ENCODE results near the gene WWC2.
"Not testable (repeated sequence)": the region's sequence is repeated elsewhere in the genome, so short reads cannot be mapped to it uniquely, and the experiment has no call there.

The WWC2 gene

DNA sequence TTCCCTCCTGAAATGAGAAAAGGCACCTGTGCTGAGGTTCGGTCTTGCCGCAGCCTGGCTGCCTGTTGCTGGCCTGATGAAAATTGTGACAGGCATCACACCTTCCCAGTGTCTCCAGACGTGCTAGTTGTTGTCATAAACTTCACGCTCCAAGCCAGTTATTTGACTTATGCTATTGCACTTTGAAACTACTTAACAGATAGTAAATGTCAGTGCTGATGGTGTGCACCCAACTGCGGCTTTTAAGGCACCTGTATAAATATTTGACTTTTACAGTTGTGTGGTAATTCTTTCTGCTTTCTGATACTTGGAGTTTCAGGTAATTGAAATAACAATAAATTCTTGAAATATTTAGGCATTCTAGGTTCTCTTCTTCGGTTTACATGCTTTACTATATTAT, 1.8 kb downstream of the WWC2 start:
- no peak for DNase-seq (ENCODE audit: low read depth)

DNA sequence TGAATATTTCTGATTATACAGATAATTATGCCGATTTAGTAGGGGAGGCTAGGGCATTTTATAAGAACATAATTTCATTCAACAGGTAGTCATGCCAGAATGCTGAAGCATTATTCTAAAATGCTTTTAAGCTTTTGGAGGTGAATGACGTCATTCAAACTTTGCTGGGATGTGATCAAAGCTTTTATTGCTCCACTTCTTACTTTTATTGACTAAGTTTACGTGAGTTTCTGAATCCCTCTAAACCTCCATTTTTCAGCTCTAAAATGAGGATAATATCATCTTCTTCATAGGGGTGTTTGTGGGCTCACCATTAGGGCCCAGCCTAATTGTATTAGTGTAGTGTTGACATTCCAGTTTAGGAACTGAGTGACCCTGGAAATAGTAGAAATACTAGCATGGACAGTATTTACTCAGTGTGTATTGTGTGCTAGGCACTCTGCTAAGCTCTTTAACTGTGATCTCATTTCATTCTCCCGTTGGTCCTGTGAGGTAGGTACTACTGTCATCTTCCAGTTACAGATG, 3.0 kb downstream of the WWC2 start:
- DNase-seq (ENCODE audit: low read depth) = no peak

DNA sequence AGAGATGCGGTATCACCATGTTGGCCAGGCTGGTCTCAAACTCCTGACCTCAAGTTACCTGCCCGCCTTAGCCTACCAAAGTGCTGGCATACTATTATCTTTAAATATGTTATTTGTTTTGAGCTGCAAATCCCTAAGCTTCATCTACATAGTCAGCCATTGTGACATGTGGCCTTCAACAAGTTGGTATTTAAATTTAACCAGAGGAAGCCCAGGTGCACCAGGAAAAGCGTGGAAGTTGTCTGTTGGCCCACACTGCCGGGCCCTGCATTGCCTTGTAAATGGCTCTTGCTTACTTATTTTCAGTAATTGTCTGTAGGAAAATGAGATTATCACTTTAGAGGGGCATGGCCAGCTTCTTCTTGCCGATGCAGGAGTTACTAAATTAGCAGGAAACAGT, 6.0 kb downstream of the WWC2 start:
- DNase-seq (ENCODE audit: low read depth) = no peak

DNA sequence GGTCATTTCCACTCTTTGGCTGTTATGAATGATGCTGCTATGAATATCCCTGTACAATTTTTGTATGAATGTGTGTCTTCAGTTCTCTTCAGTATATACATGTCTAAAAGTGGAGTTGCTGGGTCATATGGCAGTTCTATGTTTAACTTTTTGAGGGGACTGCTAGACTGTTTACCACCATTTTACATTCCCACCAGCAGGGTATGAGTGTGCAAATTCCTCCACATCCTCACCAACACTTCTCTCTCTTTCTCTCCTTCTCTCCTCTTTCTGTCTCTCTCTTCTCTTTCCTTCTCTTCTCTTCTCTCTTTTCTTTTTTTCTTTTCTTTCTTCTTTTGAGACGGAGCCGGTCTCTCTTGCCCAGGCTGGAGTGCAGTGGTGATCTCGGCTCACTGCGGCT, 7.8 kb downstream of the WWC2 start:
- no peak for DNase-seq (ENCODE audit: low read depth)

DNA sequence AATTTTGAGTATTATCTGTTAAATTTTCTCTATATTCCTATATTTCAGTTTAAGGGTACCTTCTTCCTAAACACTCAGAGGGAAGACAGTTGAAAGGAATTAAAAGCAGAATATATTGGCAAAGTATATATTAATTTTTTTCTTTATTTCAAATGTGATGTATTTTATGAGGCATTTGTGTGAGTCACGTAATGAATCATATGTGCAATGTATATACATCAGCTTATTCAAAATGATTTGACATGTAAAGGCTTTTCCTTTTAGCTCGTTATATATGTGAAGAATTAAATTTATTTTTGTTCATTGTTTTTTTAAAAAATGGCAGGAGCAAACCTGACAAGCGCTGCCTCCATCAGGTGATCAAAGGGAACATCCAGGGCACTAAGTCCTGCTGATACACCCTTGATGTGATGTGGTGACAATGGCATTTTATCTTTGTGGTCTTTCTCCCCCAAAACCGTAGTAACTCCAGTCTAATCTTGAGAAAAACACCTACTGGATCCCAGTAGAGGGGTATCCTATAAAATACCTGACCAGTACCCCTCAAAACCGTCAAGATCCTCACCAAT, 8.9 kb downstream of the WWC2 start:
- no peak for DNase-seq (ENCODE audit: low read depth)

DNA sequence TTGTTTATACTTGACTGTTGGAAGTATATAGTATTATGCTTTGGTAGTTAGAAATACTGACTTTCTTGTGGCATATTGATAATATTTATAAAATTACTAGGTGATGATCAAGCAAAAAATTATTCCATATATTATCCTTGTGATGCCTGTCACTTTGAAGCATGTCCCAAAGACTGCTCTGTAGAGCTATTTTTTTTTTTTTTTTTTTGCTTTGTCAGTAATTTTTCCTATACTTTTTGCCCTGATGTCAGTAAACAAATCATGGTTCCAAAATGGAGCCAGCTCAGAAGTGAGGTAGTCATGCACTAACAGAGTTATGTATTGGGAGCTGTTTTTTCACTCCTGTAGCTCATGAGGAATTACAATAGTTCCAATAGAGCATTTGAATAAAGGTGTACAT, 11.2 kb downstream of the WWC2 start:
- no peak for DNase-seq (ENCODE audit: low read depth)

DNA sequence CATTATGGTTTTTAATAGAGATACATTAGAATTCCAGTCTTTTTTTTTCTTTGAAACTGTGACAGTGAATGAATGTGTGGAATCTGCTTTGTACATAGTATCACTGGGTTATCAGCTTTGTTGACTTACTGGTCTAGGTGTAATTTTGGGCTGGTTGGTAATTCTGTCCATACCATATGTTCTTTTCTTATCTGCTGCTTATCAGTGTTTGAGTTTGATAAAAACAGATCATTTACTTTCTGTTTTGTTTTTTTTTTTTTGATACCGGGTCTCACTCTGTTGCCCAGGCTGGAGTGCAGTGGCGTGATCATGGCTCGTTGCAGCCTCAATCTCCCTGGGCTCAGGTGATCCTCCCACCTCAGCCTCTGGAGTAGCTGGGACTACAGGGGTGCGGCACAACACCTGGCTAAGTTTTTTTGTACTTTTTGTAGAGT, 12.4 kb downstream of the WWC2 start:
- DNase-seq (ENCODE audit: low read depth) = no peak

DNA sequence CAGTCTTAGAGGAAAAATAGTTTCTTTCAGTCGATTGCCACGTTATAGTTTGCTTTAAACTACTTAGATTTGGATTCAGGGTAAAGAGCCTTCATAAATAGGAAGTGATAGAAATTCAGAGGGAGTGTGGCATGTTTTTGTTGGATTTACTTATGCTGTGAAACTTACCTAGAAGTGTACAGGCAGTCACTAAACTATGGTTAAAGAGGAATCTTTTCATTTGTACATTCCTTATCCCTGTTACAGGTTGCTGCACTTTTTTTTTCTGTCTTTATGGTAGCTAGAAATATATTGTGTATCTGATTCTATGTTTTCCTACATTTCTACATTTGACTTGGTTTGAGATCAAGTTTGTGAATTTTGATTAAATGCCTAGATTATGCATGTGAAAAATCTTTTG, 19.1 kb downstream of the WWC2 start:
- no peak for DNase-seq (ENCODE audit: low read depth)

DNA sequence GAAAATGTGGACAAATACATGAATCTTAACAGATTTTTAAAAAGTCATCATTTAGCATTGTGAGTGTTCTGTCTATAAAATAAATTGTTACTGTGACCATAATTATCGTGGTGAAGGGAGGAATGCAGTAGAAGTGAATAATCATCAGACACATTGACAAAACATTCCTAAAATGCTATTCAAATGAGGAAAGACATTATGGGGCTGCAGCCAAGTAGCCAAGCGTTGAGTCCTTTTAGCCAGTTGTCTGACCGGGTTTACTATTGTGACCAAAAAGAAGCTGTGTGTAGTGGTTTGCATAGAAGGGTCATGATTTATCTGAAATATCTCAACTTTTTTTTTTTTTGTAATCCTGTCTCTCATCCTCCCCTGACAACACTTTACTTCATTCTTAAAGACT, 19.5 kb downstream of the WWC2 start:
- no peak for DNase-seq (ENCODE audit: low read depth)

DNA sequence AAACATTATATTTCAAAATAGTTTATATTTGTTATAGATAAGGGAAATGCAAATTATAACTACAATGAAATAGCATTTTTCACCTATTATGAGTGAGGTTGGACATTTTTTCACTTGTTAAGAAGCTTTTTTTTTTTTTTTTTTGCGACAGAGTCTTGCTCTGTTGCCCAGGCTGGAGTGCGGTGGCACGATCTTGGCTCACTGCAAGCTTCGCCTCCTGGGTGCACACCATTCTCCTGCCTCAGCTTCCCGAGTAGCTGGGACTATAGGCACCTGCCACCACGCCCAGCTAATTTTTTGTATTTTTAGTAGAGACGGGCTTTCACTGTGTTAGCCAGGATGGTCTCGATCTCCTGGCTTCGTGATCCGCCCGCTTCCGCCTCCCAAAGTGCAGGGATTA, 22.6 kb downstream of the WWC2 start:
- not testable (repeated sequence) for DNase-seq (ENCODE audit: low read depth)

DNA sequence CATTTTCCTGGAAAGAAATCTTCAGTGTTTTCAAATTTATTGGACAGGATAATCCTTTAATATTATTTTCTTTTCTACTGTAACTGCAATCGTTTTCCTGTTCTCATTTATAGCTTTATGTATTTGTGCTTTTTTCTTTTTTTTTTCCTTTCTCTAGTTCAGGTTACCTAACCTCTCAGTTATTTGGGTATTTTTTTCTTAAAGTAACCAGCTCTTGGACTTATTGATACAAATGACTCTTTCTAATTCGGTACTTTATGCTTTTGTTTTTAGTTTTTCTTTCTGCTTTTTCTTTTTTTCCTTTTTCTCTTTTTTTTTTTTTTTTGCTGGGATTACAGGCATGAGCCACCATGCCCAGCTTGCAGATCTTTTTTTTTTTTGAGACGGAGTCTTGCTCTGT, 25.2 kb downstream of the WWC2 start:
- DNase-seq (ENCODE audit: low read depth) = no peak

DNA sequence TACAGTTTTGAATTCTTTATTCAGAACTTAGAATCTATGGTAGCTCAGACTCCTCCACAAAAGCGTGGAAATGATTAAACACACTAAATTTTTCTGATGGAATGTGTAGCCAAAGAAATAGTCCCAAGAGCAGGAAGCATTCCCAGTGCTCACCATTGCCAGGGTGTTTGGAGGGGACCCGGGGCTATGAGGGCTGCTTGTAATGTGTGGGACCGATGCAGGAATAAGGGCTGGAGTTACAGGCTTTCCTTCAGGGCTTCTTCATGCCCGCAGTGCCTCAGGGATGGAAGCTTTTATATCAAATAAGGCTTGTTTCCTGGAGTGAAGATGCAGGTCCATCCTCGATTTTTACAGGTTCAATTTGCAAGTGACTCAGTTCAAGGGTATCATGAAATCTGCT, 25.8 kb downstream of the WWC2 start:
- DNase-seq (ENCODE audit: low read depth) = no peak

DNA sequence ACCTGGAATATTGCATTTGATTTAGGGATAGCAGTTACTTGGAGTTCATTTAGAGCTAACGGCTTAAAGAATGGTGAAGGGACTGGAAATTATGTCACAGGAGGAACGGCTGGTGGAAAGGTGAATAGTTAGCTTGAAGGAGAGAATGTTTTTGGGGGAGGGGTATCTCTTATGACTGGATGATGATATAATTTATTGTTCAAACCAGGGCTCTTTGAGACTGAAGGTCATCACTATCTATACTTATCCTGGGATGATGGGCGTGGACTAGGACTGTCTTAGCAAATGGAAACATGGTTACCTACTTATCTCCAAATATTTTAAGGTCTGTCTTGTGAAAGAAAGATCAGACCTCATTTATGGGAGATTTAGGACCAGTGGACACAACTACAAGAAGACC, 30.1 kb downstream of the WWC2 start:
- no peak for DNase-seq (ENCODE audit: low read depth)

DNA sequence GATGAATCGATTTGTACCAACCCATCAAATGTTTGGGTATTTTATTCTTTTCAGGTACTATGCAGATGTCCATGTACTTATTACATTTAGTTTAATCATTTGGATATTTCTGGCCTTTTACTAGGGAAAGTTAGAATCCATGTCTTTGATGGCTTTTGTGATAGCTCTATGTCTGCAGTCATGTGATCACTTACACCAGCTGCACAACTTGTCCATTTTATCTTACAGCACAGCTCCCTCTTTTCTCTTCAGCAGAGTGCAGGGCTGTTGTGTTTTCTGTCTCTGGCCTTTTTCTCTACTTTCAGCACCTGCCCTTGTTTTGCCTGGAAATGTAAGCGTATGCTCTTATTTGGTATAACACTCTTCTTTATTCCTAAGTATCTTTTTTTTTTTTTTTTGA, 30.6 kb downstream of the WWC2 start:
- no peak for DNase-seq (ENCODE audit: low read depth)

DNA sequence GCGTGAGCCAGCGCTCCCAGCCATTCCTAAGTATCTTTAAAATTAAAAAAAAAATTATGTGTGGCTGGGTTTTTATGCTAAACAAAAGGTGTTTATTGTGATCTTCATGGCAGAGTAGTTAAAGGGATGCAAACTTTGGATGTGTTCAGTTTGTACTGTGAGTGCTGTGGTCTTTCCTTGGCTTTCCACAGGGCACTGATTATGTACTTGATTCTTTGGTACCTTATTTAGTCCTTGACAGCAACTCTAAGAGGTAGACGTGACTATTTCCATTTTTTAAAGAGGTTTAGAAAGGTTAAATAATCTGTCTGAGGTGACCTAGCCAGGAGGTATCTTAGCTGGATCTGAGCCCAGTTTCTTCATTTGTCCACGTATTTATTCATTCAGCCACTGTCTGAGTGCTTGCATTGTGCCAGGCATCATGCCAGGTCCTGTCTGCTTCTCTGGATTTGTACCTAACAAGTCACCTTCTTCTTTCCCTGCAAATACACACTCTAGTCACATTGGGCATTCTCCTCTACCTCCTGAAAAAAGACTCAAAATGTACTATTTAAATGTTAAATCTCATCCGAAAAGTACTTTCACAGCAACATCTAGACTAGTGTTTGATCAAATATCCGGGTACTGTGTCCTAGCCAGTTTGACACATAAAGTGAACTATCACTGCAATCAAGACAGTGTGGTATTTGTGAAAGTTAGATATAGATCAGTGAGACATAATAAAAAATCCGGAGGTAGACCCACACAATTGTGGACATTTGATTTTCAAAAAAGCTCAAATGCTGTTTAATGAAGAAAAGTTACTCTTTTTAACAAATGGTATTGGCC, 31.5 kb downstream of the WWC2 start:
- no peak for DNase-seq (ENCODE audit: low read depth)

DNA sequence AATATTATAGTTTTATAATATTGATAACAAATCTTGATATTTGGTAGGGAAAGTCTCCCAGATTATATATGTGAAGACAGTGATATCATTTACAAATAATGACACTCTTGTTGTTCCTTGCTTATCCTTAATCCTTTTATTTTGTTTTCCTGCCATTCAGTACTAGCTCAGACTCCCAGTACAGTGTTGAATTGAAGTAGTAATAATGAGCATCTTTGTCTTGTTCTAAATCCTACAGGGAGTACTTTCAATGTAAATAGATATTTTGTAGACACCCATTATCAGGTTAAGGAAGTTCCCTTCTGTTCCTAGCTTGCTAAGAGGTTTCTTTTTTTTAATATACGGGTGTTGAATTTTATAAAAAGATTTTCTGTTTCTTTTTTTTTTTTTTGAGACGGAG, 33.0 kb downstream of the WWC2 start:
- DNase-seq (ENCODE audit: low read depth) = no peak

DNA sequence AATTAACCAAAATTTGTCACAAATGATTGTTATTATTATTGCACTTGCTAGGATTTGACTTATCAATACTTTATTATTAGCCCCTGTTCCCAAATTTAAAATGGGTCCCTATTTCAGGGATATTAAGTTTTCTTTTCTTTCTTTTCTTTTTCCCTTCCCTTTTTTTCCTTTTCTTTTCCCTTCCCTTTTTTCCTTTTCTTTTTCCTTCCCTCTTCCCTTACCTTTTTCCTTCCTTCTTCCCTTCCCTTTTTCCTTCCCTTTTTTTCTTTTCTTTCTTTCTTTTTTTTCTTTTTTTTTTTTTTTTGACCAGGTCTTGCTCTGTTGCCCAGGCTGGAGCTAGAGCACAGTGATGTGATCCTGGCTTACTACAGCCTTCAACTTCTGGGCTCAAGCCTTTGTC, 33.8 kb downstream of the WWC2 start:
- DNase-seq (ENCODE audit: low read depth) = no peak

DNA sequence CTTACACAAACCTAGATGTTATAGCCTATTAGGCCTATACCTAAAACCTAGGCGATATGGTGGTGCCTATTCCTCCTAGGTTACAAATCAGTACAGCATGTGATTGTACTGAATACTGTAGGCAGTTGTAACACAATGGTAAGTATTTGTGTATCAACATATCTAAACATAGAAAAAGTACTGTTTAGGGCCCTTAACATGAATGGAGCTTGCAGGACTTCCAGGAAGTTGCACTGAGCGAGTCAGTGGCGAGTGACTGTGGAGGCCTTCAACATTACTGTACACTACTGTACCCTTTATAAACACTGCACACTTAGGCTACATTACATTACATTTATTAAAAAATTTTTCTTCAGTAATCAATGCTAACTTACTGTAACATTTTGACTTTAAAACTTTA, 37.8 kb downstream of the WWC2 start:
- DNase-seq (ENCODE audit: low read depth) = no peak

DNA sequence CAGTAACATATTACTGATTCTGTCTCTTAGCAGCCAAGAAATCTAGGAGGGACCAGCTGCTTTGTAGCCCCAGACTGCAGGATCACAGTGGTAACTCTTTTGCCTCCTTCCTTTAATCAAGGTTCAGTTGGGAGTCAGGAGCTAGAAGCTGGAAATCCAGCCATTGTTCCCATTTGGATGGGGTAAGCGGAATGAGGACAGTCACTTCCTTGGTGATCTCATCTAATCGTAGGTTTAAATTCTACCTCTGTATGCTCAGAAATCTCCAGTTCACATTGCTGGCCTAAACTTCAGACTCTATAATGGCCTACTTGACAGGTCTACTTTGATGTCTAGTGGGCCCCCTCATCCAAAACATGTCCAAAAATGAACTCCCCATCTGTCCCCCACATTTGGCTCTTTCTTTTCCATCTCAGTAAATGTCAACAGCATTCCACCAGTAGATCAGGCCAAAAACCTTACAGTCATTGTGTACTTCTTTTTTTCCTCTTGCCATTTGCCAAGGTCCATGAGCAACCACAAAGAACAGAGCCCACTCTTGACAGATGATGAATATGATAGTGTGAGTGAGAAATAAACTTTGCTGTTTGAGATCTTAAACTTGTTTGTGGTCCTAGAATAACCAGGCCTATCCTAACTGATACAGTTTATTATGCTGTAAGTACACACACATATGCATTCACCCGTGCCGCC, 40.1 kb downstream of the WWC2 start:
- no peak for DNase-seq (ENCODE audit: low read depth)

DNA sequence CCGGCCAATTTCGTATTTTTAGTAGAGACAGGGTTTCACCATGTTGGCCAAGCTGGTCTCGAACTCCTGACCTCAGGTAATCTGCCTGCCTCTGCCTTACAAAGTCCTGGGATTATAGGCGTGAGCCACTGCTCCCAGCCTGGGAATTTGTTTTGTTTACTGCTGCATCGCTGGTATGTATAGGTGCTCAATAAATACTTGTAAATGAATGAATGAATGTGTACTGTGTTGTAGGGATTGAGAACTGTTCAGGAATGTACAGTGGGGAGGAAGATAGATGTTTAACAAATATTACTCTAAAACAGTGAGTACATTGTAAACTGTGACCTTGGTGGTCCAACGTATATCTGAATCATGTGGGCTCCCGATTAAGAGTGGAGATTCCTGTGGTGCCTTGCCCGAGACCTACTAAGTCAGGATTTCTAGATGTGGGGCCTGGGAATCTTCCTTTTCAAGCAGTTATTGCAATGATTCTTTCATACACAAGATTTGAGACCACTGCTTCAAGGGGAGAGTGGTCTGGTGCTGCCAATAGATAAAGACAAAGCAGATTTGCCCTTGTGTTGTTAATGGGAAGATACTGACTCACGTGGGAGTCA, 41.0 kb downstream of the WWC2 start:
- no peak for DNase-seq (ENCODE audit: low read depth)

DNA sequence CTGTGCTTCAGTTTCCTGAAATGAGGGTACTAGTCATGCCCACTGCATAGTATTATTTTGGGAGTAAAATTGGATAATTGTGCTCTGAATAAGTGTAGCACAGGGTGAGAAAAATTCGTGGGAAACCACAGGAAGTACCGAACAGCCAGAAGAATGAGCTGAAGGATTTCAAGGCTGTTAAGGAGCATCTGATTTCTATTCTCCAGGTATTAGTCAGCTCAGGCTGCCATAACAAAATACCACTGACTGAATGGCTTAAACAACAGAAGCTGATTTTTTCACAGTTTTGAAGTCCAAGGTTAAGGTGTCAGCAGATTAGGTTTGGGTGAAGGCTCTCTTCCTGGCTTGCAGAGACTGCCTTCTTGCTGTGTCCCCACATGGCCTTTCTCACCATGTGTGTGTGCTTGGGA, 41.9 kb downstream of the WWC2 start:
- no peak for DNase-seq (ENCODE audit: low read depth)

DNA sequence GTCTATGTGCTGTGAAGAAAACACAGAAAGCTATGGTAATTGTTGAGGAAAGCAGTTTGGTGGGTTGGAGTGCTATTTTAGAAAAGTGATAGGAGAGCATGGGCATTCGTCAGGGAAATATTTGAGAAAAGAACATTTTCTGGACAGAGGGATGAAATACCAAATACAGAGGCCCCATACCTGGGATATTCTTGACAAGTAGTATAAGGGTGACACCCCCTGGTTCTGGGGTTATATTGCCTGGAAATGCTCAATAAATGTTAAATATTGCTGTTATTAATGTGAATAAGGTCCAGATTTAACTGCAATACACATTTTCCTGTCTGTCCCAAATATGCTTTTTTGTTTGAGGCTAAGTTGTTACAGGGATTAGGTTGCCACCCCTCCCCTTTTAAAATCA, 42.9 kb downstream of the WWC2 start:
- DNase-seq (ENCODE audit: low read depth) = no peak

All from activated T-cell treated with anti-CD3 and anti-CD28 coated beads for 24 hours (primary cell).